Spleen (tissue), 11 donors: ENCODE measurements around the gene EFNA5. TPM values are rescaled to one million over a fixed set of nuclear protein-coding genes. Genes with fewer than 3 reads are reported as not detected.

Experiments used
- DNase-seq: peaks from one replicate; pipeline ENCODE4 v3.0.0-alpha.2; 2020
- H3K27ac ChIP-seq, 8 donors: fragments of 200-600 bp; sonication (generic) in 7 of 8; 1 replicate in 4 of 8; 2 replicates in 4 of 8; pipeline versions ENCODE4 v1.5.0 to v1.8.0; 2016 to 2021; ENCODE audit warnings: inconsistent platforms in 4 of 8, mild to moderate bottlenecking in 4 of 8, moderate library complexity in 1 of 8
- H3K27me3 ChIP-seq, 7 donors: fragments of 200-600 bp; sonication (generic) in 6 of 7; replicated peaks in 1 of 7; 1 replicate in 4 of 7; 2 replicates in 3 of 7; pipeline versions ENCODE4 v1.5.0 to v1.8.0; 2016 to 2021; ENCODE audit warnings: inconsistent platforms in 3 of 7, mild to moderate bottlenecking in 1 of 7
- H3K36me3 ChIP-seq, 6 donors: fragments of 200-600 bp; sonication (generic) in 5 of 6; 1 replicate in 4 of 6; 2 replicates in 2 of 6; pipeline versions ENCODE4 v1.5.0 to v1.8.0; 2016 to 2021; ENCODE audit warnings: inconsistent platforms in 2 of 6
- H3K4me1 ChIP-seq, 6 donors: fragments of 200-600 bp; sonication (generic) in 5 of 6; 1 replicate in 3 of 6; 2 replicates in 3 of 6; pipeline versions ENCODE4 v1.5.0 to v1.8.0; 2016 to 2021; ENCODE audit warnings: inconsistent platforms in 3 of 6
- H3K4me3 ChIP-seq, 8 donors: fragments of 200-600 bp; sonication (generic) in 7 of 8; 1 replicate in 4 of 8; 2 replicates in 4 of 8; pipeline versions ENCODE4 v1.5.0 to v1.8.0; 2016 to 2021; ENCODE audit warnings: inconsistent platforms in 4 of 8, mild to moderate bottlenecking in 4 of 8, moderate library complexity in 2 of 8
- H3K9me3 ChIP-seq, 8 donors: fragments of 200-600 bp; sonication (generic) in 7 of 8; 1 replicate in 4 of 8; 2 replicates in 4 of 8; pipeline versions ENCODE4 v1.5.0 to v1.8.0; 2016 to 2021; ENCODE audit warnings: inconsistent platforms in 4 of 8
- POLR2A ChIP-seq, 3 donors: fragments of 450-650 bp; IDR thresholded peaks; one replicate each; pipeline ENCODE4 v1.5.1; 2017; ENCODE audit warnings: antibody characterized with exemption in 3 of 3, mild to moderate bottlenecking in 1 of 3
- POLR2AphosphoS5 ChIP-seq, 3 donors: sonication (generic); formaldehyde crosslinking; IDR thresholded peaks; one replicate each; pipeline ENCODE4 v1.5.1; 2017; ENCODE audit warnings: antibody characterized with exemption in 3 of 3
- WGBS, 5 donors: extraction: QIAGEN DNeasy Blood & Tissue Kit in 3 of 5; methylation state at CpG; one replicate each; pipeline versions ENCODE4 v1.1.5 to v1.1.7; 2013 to 2018; 5-methylcytosine and 5-hydroxymethylcytosine counted together
- intact Hi-C: fragments of 100-400 bp; cut with DNase I; formaldehyde crosslinking; loops from one replicate; pipeline ENCODE4 v1.15.0; 2023; ENCODE audit warnings: low total_unique reads
- polyA plus RNA-seq, 3 donors: library from polyadenylated mRNA; stranded (reverse); fragments of 200-250 nt; gene quantifications; one replicate each; pipeline ENCODE4 v1.2.1, GENCODE V29; 2013
- total RNA-seq, 7 donors: library from RNA; depleted of rRNA in 3 of 7; stranded (reverse); fragments of >200 nt in 3 of 7; fragmentation: NEBNext Ultra II Directional in 4 of 7; extraction: Animal tissue kit (Norgen Biotek cat#: 25700) in 4 of 7; gene quantifications; one replicate each; pipeline versions ENCODE4 v1.1.0 to v1.2.1, GENCODE V29; 2016 to 2021
- TF ChIP-seq, protein P1 (sequence below), 11 experiments: fragments of 200-600 bp in 7 of 11; fragments of 450-650 bp in 4 of 11; sonication (generic) in 4 of 11; IDR thresholded peaks in 8 of 11; conservative IDR thresholded peaks in 3 of 11; 1 replicate in 7 of 11; 2 replicates in 4 of 11; pipeline versions ENCODE4 v1.4.0 to v1.8.0; 2016 to 2021; ENCODE audit warnings: antibody characterized with exemption in 11 of 11, inconsistent platforms in 4 of 11, mild to moderate bottlenecking in 1 of 11
- donor health status: healthy with polysubstance abuse.
- donor health status: DM: no; HTN: no; CAD: no; lungs with moderate emphysema.
- donor health status: DM: no; HTN: no; CAD: no.
- donor health status: Bipolar disorder and iron deficiency.
- donor health status: healthy.
- donor health status: DM: no; HTN: no; CAD: no.
- donor health status: DM: yes; HTN: yes; CAD: no.

The EFNA5 gene
- total and polyA plus RNA-seq, 10 donors, result 0.33 to 29.0 (median 12.2) TPM

DNA sequence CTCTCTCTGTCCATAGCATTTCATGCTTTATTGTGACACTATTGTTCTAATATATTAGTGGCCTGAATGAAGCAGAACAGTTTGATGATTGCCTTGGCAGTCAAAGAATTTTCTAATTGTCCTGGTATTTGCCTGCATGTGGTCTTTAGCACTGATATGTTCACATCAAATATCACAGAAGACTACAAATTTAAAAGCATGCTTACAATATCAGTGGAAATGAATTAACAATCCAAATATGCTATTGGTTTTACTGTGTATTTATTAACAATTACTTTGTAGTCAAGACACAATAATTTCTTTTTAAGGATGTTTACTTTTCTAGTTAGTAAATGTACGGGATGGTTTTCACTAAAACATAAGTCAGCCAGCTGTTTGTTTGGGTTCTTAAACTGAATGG, 18.3 kb downstream of the EFNA5 start:
- no peaks in the 10 kb centered on the region for H3K27me3 ChIP-seq
- H3K4me1 ChIP-seq, result no peaks in the 10 kb centered on the region
- intact Hi-C loops, result no loop called here
- DNase-seq, result no peak
- no peak for TF ChIP-seq POLR2A (IDR thresholded peaks at IDR 0.05)
- TF ChIP-seq, protein P1, sequence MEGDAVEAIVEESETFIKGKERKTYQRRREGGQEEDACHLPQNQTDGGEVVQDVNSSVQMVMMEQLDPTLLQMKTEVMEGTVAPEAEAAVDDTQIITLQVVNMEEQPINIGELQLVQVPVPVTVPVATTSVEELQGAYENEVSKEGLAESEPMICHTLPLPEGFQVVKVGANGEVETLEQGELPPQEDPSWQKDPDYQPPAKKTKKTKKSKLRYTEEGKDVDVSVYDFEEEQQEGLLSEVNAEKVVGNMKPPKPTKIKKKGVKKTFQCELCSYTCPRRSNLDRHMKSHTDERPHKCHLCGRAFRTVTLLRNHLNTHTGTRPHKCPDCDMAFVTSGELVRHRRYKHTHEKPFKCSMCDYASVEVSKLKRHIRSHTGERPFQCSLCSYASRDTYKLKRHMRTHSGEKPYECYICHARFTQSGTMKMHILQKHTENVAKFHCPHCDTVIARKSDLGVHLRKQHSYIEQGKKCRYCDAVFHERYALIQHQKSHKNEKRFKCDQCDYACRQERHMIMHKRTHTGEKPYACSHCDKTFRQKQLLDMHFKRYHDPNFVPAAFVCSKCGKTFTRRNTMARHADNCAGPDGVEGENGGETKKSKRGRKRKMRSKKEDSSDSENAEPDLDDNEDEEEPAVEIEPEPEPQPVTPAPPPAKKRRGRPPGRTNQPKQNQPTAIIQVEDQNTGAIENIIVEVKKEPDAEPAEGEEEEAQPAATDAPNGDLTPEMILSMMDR (IDR thresholded peaks at IDR 0.05 in 8 of 11, conservative IDR thresholded peaks at IDR 0.05 in 3 of 11), result no peak
- TF ChIP-seq POLR2AphosphoS5 (IDR thresholded peaks at IDR 0.05), result no peak
- H3K4me3 ChIP-seq, result no peak overlapping the region
- H3K27ac ChIP-seq, result no peak overlapping the region
- 79 to 90% (median 83%) methylated on average over 1 of the region's 1 CpG for WGBS, 5 donors
- H3K9me3 ChIP-seq, result no peaks in the 10 kb centered on the region
- H3K36me3 ChIP-seq, result no peaks in the 10 kb centered on the region

- intact Hi-C loops, result no loop called here
- no peaks in the 10 kb centered on the region for H3K4me1 ChIP-seq
- TF ChIP-seq, protein P1 (IDR thresholded peaks at IDR 0.05 in 8 of 11, conservative IDR thresholded peaks at IDR 0.05 in 3 of 11), result no peak
- no peak for TF ChIP-seq POLR2AphosphoS5 (IDR thresholded peaks at IDR 0.05)
- TF ChIP-seq POLR2A (IDR thresholded peaks at IDR 0.05), result no peak
- no peaks in the 10 kb centered on the region for H3K27me3 ChIP-seq
- H3K36me3 ChIP-seq, result no peaks in the 10 kb centered on the region
- DNase-seq, result no peak
- 91 to 98% (median 94%) methylated on average over 6 of the region's 6 CpGs for WGBS, 5 donors
- no peak overlapping the region for H3K4me3 ChIP-seq
- H3K9me3 ChIP-seq, result no peaks in the 10 kb centered on the region
- H3K27ac ChIP-seq, result no peak overlapping the region
These were observed 19.4 kb downstream of the EFNA5 start for GRCh38 chr5:107651325-107651724.

DNA sequence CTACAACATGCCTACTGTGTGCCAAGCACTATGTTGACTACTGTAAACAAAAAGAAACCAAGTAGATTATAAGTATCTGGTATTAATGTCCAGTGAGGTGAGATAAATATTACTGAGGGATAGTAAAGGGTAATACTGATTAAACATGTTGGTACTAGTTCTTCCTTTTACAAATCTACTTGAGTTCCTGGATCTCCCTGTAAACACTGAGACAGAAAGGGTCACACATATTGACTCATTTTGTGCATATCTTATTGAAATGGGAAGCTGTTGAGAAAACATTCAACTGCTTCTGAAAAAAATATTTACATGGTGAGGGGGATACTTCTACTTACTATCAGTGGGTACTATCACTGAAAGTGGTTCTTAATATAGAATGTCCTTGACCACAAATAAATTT, 24.3 kb downstream of the EFNA5 start:
- no peaks in the 10 kb centered on the region for H3K9me3 ChIP-seq
- H3K36me3 ChIP-seq, result no peaks in the 10 kb centered on the region
- TF ChIP-seq, protein P1 (IDR thresholded peaks at IDR 0.05 in 8 of 11, conservative IDR thresholded peaks at IDR 0.05 in 3 of 11), result no peak
- TF ChIP-seq POLR2AphosphoS5 (IDR thresholded peaks at IDR 0.05) (no peak), POLR2A (IDR thresholded peaks at IDR 0.05) (no peak)
- no peaks in the 10 kb centered on the region for H3K27me3 ChIP-seq
- H3K27ac ChIP-seq, result no peak overlapping the region
- H3K4me1 ChIP-seq, result no peaks in the 10 kb centered on the region
- no peak overlapping the region for H3K4me3 ChIP-seq
- DNase-seq, result no peak
- intact Hi-C loops, result no loop called here

GRCh38 chr5:107640568-107640967, 30.2 kb downstream of the EFNA5 start:
- no peak overlapping the region for H3K4me3 ChIP-seq
- 80 to 95% (median 88%) methylated on average over 3 of the region's 3 CpGs for WGBS, 5 donors
- no peak overlapping the region for H3K27ac ChIP-seq
- no peaks in the 10 kb centered on the region for H3K9me3 ChIP-seq
- H3K36me3 ChIP-seq, result no peaks in the 10 kb centered on the region
- H3K4me1 ChIP-seq, result no peaks in the 10 kb centered on the region
- DNase-seq, result no peak
- H3K27me3 ChIP-seq, result no peaks in the 10 kb centered on the region
- TF ChIP-seq POLR2AphosphoS5 (IDR thresholded peaks at IDR 0.05) (no peak), POLR2A (IDR thresholded peaks at IDR 0.05) (no peak)
- TF ChIP-seq, protein P1 (IDR thresholded peaks at IDR 0.05 in 8 of 11, conservative IDR thresholded peaks at IDR 0.05 in 3 of 11), result no peak
- intact Hi-C loops, result no loop called here
